Superior temporal gyrus (tissue), 1 donor: ENCODE results near the gene S1PR4.

ENCODE experiments used
- DNase-seq: peaks from one replicate; pipeline ENCODE4 v3.0.0-alpha.2; 2016; ENCODE audit errors: extremely low spot score

Gene S1PR4, protein sequence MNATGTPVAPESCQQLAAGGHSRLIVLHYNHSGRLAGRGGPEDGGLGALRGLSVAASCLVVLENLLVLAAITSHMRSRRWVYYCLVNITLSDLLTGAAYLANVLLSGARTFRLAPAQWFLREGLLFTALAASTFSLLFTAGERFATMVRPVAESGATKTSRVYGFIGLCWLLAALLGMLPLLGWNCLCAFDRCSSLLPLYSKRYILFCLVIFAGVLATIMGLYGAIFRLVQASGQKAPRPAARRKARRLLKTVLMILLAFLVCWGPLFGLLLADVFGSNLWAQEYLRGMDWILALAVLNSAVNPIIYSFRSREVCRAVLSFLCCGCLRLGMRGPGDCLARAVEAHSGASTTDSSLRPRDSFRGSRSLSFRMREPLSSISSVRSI

DNA sequence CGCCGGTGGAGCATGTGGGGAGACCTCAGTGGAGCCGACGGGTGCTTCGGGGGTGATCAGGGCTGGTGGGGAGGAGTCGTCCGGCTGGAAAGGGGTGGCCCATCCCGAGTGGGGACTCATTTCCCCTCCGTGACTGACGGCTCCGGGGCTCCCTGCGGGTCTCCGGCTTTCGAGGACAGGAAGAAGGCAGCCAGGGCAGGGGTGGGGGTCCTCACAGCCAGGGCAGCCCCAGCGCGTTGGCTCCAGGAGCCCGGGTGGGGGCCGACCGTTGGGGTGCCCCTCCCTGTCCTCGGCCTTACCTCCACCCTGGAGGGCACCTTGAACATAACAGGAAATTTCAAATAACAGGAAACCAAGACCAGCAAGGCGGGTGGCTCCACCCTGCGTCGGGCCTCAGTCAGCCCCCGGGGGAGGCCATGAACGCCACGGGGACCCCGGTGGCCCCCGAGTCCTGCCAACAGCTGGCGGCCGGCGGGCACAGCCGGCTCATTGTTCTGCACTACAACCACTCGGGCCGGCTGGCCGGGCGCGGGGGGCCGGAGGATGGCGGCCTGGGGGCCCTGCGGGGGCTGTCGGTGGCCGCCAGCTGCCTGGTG, at the start of gene S1PR4:
TSS of gene S1PR4 (plus strand) at position 393 of the 596 bp plus-strand sequence. CDS start at position 417, 24 bp downstream.
- no peak for DNase-seq

DNA sequence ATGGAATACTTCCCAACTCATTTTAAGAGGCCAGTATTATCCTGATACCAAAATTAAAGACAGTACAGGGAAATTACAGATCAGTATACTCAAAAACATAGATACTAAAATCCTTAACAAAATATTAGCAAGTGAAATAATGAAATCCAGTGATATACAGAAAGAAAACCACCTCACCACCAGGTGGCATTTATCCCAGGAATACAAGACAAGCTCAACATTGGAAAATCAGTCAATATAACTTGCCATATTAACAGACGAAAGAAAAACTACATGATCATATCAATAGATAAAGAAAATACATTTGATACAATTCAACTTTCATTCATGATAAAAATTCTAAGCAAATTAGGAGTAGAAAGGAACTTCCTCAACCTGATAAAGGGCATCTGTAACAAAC, 49.5 kb upstream of the S1PR4 start:
- DNase-seq = peak; percentile 8

DNA sequence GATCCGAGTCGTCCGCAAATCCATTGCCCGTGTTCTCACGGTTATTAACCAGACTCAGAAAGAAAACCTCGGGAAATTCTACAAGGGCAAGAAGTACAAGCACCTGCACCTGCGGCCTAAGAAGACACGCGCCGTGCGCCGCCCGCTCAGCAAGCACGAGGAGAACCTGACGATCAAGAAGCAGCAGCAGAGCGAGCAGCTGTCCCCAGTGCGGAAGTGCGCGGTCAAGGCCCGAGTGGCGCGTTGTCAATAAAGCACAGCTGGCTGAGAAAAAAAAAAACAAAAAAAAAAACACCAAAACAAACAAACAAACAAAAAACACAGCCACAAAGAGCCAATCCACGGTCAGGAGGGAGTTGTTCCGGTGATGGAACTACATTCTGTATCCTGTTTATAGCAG, 47.4 kb upstream of the S1PR4 start:
- DNase-seq = no peak

DNA sequence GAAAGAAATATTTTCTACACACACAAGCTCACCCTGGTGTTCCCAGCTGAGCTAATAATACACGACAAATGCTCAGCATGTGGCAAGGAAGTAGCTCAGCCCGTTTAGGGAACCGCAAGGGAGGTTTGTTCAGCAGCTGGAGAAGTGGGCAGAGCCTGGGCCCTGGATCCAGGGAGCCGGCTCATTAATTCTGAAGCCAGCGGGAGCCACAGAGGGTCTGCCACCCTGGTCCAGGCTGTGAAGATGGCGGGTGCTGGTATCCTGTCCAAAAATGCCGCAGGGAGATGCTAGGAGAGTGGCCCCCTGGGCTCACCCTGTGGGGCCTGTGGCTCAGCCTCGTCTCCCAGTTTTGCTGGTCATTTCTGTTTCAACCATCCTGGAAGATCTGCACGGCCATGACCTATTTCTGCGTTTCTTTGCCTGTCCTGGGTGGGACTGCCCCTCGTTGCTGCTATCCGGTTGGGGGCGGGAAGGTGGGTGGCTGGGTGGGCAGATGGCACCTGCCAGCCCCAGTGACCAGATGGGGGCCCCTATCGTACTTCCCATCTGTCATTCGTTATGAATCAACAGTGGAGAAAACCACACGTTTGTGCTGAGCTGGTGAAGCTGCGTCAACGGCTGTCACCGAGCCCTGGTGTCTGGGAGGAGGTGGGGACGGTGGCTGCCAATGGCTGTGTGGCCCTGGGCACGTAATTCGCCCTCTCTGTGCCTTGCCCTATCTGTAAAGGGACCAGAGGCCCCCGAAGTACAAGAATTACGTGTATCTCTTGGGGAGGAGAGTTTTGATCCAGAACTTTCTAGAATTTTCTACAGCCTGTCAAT, 45.4 kb upstream of the S1PR4 start:
- peak; percentile 23 for DNase-seq

DNA sequence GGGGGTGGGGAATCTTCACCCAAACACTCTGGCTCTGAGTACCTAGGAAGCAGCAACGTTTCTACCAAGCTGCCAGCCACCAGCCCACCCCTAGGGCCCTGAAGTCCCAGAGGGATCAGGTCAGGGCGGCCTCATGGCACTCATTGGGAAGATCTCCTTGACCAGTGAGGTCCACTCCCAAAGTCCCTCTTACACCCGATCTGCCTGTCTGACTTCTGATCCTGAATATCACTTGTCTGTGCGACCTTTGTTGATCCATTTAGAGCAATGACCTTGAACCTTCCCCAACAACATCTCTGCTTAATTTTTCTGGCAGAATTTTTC, 44.8 kb upstream of the S1PR4 start:
- no peak for DNase-seq

DNA sequence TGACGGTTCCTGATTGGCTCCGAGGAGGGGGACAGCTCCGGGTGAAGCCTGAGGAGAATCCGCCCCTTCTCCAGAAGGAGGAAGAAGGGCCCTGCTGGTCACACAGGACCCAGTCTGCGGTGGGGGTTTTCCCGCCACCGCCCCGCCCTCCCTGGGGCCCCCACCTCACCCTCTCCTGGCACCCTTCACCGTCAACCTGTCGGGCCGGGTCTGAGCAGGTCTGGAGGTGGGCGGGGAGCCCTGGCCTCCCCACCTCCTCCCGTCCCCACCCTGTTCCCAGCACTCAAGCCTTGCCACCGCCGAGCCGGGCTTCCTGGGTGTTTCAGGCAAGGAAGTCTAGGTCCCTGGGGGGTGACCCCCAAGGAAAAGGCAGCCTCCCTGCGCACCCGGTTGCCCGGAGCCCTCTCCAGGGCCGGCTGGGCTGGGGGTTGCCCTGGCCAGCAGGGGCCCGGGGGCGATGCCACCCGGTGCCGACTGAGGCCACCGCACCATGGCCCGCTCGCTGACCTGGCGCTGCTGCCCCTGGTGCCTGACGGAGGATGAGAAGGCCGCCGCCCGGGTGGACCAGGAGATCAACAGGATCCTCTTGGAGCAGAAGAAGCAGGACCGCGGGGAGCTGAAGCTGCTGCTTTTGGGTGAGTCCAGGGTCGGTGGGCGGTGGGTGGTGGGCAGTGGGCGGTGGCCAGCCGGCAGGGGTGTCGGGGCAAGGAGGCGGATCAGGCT, 42.4 kb upstream of the S1PR4 start, which contains the start of gene GNA15:
TSS of gene GNA15 (plus strand) at position 73 of the 723 bp plus-strand sequence. CDS start at position 491, 418 bp downstream.
- no peak for DNase-seq

DNA sequence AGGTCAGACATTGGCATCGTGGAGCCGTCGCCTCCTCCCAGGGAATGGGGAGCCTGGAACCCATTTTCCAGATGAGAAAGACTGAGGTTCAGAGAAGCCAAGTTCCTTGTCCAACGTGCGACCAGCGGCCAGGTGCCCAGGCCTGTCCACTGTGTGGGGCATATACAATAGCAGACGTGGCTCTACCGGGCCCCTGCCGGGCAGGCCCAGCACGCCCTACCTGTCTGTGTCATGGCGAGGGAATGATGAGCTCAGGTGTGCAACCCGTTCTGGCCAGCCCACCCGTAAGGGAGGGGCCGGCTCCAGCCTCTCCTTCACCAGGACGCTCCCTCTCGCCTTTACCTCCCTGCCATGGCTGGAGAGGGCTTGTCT, 41.9 kb upstream of the S1PR4 start:
- DNase-seq = no peak

DNA sequence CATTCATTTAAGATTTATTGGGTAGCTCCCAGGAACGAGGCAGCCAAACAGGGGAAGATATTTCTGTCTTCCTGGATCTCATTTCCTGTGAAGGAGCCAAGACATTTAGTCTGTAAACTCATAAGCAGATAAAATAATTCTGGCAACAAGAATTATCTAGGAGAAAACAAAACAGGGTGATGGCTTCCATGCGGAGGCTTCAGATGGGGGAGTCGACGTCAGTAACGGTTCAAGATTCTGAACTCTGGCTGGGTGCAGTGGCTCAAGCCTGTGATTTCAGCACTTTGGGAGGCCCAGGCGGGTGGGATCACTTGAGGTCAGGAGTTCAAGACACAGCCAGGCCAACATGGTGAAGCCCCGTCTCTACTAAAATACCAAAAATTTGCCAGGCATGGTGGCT, 41.5 kb upstream of the S1PR4 start:
- no peak for DNase-seq

DNA sequence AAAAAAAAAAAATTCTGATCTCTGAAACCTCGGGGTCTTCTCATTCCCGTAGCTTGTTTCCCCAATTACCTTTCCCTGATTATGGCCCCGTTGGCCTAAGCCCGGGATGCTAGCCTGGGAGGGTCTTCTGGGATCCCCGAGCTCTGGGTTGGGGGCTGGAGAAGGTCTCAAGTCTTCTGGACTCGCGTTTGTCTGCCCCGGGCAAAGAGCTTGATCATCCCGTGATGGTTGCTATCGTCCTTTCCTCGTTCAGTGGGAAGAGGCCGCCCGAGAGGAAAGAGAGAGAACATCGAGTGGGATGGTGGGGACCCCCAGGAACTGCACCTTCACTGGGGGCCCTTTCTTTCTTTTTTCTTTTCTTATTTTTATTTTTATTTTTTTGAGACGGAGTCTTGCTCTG, 40.3 kb upstream of the S1PR4 start:
- no peak for DNase-seq

DNA sequence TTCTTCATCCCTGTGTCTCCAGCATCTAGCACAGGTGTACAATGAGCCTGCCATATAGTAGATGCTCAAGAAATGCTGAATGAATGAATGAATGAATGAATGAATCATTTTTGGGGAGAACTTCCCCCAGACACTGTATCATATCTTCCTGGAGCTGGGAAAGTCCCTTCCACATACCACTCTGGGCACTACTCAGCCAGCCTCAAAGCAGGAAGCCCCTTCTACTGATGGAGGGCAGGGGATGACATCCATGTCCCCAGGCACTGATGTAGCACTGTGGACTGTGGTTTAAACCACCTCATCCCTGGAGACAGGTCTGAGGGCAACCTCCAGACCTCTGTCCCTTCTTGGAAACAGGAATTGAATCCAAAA, 37.9 kb upstream of the S1PR4 start:
- DNase-seq = no peak

DNA sequence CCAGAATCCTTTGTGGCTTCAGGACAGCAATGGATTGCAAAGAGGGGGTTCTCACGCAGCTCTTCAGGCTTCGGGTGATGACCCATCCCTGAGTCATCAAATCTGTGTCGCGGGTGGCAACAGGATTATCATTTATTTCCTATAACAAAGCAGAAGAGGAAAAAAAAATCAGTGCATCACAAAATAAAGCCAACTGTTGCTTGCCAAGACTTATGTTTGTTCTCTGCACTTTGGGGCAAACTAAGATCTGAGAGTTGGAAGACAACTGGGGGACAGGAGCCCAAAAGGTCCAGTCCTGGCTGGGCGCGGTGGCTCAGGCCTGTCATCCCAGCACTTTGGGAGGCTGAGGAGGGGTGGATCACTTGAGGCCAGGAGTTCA, 36.3 kb upstream of the S1PR4 start:
- DNase-seq = no peak

DNA sequence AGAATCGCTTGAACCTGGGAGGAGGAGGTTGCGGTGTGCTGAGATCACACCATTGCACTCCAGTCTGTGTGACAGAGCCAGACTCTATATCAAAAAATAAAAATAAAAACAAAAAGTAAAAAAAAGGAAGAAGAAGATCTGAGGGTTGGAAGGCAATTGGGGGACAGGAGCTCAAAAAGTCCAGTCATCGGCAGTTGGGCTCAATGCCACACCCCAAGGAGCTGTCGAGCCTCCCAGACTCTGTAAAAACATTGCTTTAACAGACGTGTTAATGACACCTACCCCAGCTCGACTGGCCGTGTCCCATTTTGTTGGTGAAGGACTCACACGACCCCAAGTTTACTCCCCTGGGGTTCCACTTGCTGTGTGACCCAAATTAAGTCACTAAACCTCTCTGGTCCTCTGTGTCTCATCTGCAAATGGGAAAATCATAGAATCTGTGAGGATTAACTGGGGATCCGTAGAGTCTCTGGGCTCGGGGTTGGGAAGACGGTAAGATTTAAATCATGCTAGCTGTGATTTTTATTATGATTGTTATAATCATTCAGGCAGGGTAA, 35.7 kb upstream of the S1PR4 start:
- DNase-seq = no peak

DNA sequence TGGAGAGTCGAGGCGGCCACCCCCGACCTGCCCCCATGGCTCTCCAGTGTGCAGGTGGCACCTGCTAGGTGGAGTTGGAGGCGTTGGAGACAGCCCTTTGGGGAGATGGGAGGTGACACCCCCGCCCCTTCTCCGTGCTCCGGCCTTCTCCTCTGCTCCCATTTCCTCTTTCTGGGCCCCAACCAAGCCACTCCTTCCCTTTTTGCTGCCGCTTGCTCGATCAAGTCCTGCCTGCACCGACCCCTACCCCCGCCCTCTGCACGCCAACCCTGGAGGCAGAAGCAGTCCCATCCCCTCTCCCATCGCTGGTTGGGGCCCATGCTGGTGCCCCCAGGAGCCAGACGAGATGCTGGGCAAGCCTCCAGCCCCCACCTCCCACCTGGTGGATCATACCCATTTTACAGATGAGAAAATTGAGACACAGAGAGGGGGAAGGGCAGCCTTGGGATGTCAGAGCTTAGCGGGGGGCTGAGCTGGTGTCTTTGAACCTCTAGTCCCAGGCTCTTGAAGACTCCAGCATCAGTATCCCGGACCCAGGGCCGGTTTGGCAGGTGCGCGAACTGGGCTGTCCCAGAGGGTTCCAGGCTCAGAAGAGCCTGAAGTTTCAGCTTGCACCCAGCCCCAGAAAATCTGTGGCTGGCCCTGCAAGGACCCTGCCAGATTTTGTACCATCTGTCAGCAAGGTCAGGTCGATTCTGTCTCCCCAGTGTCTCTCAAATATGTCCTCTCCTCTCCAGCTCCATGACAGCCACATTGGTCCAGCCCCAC, 32.5 kb upstream of the S1PR4 start:
- no peak for DNase-seq

DNA sequence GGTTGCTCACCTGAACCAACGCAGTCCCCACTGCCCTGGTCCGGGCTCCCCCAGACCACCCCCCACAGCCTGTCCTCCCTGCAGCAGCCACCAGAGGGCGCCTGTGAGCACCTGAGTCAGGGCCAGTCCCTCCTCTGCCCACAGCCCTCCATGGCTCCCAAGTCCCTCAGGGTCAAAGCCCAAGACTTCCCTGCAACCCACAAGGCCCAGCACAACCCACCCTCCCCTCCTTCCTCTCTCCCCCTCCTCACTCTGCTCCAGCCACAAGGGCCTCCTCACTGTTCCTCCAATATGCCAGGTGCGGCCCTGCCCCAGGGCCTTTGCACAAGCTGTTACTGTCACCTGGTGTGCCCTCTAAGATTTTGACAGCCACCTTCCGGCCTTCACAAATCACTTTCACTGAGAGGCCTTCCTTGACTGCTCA, 31.9 kb upstream of the S1PR4 start:
- DNase-seq = no peak

DNA sequence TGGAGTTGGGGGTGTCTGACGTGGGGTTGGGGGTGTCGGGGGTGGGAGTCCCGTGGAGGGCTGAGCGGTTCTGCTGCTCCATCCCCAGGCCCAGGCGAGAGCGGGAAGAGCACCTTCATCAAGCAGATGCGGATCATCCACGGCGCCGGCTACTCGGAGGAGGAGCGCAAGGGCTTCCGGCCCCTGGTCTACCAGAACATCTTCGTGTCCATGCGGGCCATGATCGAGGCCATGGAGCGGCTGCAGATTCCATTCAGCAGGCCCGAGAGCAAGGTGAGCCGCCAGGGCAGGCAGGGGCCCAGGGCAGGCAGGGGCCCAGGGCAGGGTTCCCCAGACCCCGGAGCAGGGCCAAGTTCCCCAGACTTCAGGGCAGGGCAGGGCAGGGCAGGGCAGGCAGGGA, 30.1 kb upstream of the S1PR4 start:
- no peak for DNase-seq

DNA sequence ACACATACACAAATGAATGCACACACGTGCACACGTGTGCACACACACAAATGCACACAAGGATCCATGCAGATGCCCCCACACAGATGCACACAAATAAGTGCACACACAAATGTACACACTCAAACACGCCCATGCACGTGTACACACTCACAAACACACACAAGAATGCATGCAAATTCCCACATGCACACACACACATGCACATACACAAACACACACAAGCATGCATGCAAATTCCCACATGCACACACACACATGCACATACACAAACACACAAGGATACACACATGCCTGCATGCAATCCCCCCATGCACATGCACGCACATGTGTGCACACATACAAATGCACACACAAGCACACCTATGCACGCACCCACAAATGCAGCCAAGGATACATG, 29.5 kb upstream of the S1PR4 start:
- no peak for DNase-seq

DNA sequence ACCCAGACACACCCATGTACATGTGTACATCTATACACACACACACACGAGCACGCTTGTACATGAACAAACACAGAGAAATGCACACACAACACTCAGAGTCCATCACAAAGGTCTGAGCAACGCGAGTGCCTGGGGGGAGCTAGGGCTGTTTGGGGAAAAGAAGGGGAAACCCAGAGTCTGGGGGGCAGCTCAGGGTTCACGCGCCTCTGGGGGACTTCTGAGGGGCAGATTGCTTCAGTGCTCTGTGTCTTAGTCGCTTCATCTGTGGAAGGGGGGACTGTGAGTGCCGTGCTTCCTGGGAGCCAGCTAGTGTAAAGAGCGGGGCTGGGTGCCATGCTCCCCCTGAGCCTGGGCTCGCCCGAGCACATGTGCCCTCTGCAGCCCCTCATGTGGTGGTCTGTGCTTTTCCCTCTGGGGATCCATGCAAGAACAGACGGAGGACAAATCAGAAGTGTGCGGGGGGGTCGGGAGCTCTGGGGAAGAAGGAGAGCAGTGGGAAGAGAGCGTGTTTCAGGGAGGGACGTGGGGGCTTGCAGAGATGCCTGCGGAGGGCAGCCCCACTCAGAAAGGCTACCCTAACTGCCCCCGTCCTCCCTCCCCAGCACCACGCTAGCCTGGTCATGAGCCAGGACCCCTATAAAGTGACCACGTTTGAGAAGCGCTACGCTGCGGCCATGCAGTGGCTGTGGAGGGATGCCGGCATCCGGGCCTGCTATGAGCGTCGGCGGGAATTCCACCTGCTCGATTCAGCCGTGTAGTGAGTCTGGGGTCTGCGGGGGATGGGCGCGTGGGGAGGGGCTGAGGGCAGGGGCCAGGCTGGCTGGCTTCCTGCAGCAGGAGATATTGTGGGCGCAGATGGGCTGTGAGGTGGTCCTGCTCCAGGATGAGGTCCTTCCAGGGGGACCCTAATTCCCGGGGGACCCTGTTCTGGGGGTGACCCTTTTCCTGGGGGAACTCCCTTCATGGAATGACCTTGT, 28.8 kb upstream of the S1PR4 start:
- DNase-seq = no peak

DNA sequence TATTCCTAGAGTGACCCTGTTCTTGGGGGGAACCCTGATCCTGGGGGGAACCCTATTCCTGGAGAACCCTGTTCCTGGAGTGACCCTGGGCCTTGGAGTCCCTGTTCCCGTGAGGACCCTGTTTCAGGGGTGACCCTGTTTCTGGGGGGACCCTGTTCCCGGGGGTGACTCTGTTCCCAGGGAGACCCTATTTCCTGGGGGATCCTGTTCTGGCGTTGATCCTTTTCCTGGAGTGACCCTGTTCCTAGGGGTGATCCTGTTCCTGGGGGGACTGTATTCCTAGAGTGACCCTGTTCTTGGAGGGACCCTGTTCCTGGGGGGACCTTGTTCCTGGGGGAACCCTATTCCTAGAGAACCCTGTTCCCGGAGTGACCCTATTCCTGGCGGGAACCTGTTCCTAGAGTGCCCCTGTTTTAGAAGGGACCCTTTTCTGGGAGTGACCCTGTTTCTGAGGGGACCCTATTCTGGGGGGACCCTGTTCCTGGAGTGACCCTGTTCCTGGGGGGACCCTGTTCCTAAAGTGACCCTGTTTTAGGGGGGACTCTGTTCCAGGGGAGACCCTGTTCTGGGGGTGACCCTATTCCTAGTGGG, 27.7 kb upstream of the S1PR4 start:
- no peak for DNase-seq
